ENCODE results near the gene TGM3.

TGM3 gene

DNA sequence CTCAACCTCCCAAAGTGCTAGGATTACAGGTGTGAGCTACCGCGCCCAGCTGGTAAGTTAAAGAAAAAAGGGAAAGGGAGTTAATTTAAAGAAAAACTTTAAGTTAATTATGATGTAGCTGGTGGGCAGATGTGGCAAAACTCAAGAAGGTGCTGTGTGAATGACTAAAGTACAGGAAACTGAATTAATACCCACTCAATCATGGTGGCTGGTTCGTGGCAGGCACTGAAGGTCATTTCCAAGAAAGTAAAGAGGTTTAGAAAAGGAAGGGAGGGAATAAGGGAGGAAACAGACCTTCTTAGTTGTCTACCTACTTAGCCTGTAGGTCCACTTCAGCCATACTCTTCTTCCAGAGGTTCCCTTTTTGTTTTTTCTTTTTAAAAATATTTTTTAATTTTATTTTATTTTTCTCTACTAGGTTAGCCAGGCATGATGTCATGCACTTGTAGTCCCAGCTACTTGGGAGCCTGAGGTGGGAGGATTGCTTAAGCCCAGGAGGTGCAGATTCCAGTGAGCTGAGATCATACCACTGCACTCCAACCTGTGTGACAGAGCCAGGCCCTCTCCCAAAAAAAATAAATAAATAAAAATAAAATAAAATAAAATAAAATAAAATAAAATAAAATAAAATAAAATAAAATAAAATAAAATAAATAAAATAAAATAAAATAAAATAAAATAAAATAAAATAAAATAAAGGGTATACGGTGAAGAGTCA lies 11.9 kb upstream of the TGM3 start:
- H3K4me3 ChIP-seq (ENCODE audit: low read depth, low read length), result no peak overlapping the region
- TF ChIP-seq, protein P1, sequence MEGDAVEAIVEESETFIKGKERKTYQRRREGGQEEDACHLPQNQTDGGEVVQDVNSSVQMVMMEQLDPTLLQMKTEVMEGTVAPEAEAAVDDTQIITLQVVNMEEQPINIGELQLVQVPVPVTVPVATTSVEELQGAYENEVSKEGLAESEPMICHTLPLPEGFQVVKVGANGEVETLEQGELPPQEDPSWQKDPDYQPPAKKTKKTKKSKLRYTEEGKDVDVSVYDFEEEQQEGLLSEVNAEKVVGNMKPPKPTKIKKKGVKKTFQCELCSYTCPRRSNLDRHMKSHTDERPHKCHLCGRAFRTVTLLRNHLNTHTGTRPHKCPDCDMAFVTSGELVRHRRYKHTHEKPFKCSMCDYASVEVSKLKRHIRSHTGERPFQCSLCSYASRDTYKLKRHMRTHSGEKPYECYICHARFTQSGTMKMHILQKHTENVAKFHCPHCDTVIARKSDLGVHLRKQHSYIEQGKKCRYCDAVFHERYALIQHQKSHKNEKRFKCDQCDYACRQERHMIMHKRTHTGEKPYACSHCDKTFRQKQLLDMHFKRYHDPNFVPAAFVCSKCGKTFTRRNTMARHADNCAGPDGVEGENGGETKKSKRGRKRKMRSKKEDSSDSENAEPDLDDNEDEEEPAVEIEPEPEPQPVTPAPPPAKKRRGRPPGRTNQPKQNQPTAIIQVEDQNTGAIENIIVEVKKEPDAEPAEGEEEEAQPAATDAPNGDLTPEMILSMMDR (IDR thresholded peaks at IDR 0.05; ENCODE audit: borderline replicate concordance, insufficient read depth, low read depth, low read length), result no peak

DNA sequence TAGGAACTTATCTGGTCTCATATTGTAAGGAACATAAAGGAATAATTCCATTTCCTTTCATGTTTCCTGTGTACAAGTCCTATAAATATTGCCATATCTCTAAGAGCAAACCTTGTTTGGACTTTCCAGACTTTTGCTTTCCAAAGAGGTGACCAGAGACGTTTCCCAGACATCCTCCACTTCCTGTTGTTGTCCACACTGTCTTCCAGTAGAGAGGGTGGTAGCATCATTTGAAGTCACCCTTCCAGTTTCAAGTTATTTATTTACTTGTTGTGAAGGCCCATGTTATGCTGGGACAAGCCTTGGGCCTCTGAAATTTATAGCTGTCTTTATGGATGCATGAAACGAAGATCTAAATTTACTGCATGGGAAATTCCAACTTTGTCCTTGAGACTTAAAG lies 10.6 kb upstream of the TGM3 start:
- TF ChIP-seq, protein P1 (IDR thresholded peaks at IDR 0.05; ENCODE audit: borderline replicate concordance, insufficient read depth, low read depth, low read length), result no peak

DNA sequence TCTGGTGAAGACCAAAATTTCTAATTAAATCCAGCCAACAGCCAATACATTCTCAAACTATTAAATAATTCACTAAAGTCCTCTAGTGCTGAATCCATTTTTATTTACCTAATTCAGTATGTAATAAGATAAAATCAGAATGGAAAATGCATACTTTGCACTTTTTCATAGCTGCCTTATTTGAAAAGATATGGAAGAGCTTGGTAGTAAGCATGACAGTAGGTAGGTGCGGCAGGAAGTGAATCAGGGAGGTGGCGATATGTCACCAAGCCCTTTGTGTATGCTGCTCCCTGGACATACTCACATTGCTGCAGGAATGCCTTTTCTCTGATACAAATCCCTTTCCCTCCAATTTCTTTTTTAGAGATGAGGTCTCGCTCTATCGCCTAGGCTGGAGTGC lies 10.2 kb upstream of the TGM3 start:
- H3K4me3 ChIP-seq (ENCODE audit: low read depth, low read length), result no peak overlapping the region
- TF ChIP-seq, protein P1 (IDR thresholded peaks at IDR 0.05; ENCODE audit: borderline replicate concordance, insufficient read depth, low read depth, low read length), result no peak

More for the DNA sequence above, 10.6 kb upstream of the TGM3 start:
- H3K4me3 ChIP-seq (ENCODE audit: low read depth, low read length), result no peak overlapping the region

DNA sequence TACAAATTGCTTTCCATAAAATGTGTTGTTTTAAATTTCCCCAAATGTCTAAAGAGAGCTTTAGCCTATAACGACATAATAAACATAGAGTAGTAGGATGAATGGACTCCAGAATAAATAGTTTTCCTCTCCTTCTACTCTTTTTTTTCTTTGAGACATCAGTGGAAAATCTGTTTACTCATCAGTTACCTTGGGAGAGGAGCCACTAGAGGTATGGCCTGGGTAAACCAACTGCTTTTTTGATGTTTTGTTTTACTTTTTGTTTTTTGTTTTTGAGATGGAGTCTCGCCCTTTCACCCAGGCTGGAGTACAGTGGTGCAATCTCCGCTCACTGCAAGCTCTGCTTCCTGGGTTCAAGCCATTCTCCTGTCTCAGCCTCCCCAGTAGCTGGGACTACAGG lies 8.3 kb upstream of the TGM3 start:
- H3K4me3 ChIP-seq (ENCODE audit: low read depth, low read length), result no peak overlapping the region
- TF ChIP-seq, protein P1 (IDR thresholded peaks at IDR 0.05; ENCODE audit: borderline replicate concordance, insufficient read depth, low read depth, low read length), result no peak

GRCh38 chr20:2289475-2289874 lies 6.3 kb upstream of the TGM3 start:
- TF ChIP-seq, protein P1 (IDR thresholded peaks at IDR 0.05; ENCODE audit: borderline replicate concordance, insufficient read depth, low read depth, low read length), result no peak
- H3K4me3 ChIP-seq (ENCODE audit: low read depth, low read length), result no peak overlapping the region

GRCh38 chr20:2290486-2290885 lies 5.3 kb upstream of the TGM3 start:
- H3K4me3 ChIP-seq (ENCODE audit: low read depth, low read length), result no peak overlapping the region
- TF ChIP-seq, protein P1 (IDR thresholded peaks at IDR 0.05; ENCODE audit: borderline replicate concordance, insufficient read depth, low read depth, low read length), result no peak

GRCh38 chr20:2292416-2293110 lies 3.2 kb upstream of the TGM3 start:
- TF ChIP-seq, protein P1 (IDR thresholded peaks at IDR 0.05; ENCODE audit: borderline replicate concordance, insufficient read depth, low read depth, low read length), result no peak
- H3K4me3 ChIP-seq (ENCODE audit: low read depth, low read length), result no peak overlapping the region
